ENCODE data around the gene SRPK2. TPM values are rescaled to one million over a fixed set of nuclear protein-coding genes. Genes with fewer than 3 reads are reported as not detected.
"Not testable (repeated sequence)": the region's sequence is repeated elsewhere in the genome, so short reads cannot be mapped to it uniquely, and the experiment has no call there.

Gene SRPK2
- total RNA-seq, 4 donors from 2014 or later, result 41.0 to 87.1 (median 67.1) TPM

GRCh38 chr7:105241198-105241597 is 147.5 kb downstream of the SRPK2 start:
- 92 to 95% methylated on average over 3 of the region's 3 CpGs for WGBS, 2 donors
- TF ChIP-seq POLR2A (IDR thresholded peaks at IDR 0.05) (no peak), CTCF (IDR thresholded peaks at IDR 0.05) (no peak)
- intact Hi-C loops (cut with DNase I; ENCODE audit: low total_unique reads), result no loop called here
- DNase-seq (ENCODE audit: low spot score in 2 of 2), result no peak
- H3K4me3 ChIP-seq (ENCODE audit: low read depth, poor library complexity, severe bottlenecking), result no peak overlapping the region

- no peak for DNase-seq (ENCODE audit: low spot score in 2 of 2)
- H3K4me3 ChIP-seq (ENCODE audit: low read depth, poor library complexity, severe bottlenecking), result no peak overlapping the region
- TF ChIP-seq POLR2A (IDR thresholded peaks at IDR 0.05), result no peak
- no peak for TF ChIP-seq CTCF (IDR thresholded peaks at IDR 0.05)
- WGBS, 2 donors, result 73 to 83% methylated on average over 5 of the region's 5 CpGs
- intact Hi-C loops (cut with DNase I; ENCODE audit: low total_unique reads), result no loop called here
Measured at GRCh38 chr7:105238198-105238765, 150.4 kb downstream of the SRPK2 start.

- H3K4me3 ChIP-seq (ENCODE audit: low read depth, poor library complexity, severe bottlenecking), result no peak overlapping the region
- TF ChIP-seq CTCF (IDR thresholded peaks at IDR 0.05) (no peak), POLR2A (IDR thresholded peaks at IDR 0.05) (no peak)
- 92 to 94% methylated on average over 4 of the region's 4 CpGs for WGBS, 2 donors
- intact Hi-C loops (cut with DNase I; ENCODE audit: low total_unique reads), result no loop called here
- DNase-seq (ENCODE audit: low spot score in 2 of 2), result no peak
Measured at GRCh38 chr7:105234886-105235285, 153.8 kb downstream of the SRPK2 start.

- DNase-seq (ENCODE audit: low spot score in 2 of 2); H3K4me3 ChIP-seq (ENCODE audit: low read depth, poor library complexity, severe bottlenecking); intact Hi-C loops (cut with DNase I; ENCODE audit: low total_unique reads): not testable (repeated sequence)
- WGBS, 2 donors, result 90 to 91% methylated on average over 6 of the region's 6 CpGs
Measured at GRCh38 chr7:105232829-105233291, 155.9 kb downstream of the SRPK2 start.

- no peak overlapping the region for H3K4me3 ChIP-seq (ENCODE audit: low read depth, poor library complexity, severe bottlenecking)
- DNase-seq (ENCODE audit: low spot score in 2 of 2), result no peak
- WGBS, 2 donors, result 39% methylated on average over 3 of the region's 3 CpGs
- intact Hi-C loops (cut with DNase I; ENCODE audit: low total_unique reads), result no loop called here
- no peak for TF ChIP-seq POLR2A (IDR thresholded peaks at IDR 0.05)
- no peak for TF ChIP-seq CTCF (IDR thresholded peaks at IDR 0.05)
Measured at GRCh38 chr7:105230486-105230885, 158.2 kb downstream of the SRPK2 start.

- TF ChIP-seq POLR2A (IDR thresholded peaks at IDR 0.05), result no peak
- TF ChIP-seq CTCF (IDR thresholded peaks at IDR 0.05), result no peak
- intact Hi-C loops (cut with DNase I; ENCODE audit: low total_unique reads), result no loop called here
- WGBS, 2 donors, result 49 to 54% methylated on average over 5 of the region's 5 CpGs
Measured at GRCh38 chr7:105229641-105230040, 159.1 kb downstream of the SRPK2 start.

More at GRCh38 chr7:105229641-105230040, 159.1 kb downstream of the SRPK2 start:
- DNase-seq (ENCODE audit: low spot score in 2 of 2), result no peak
- H3K4me3 ChIP-seq (ENCODE audit: low read depth, poor library complexity, severe bottlenecking), result no peak overlapping the region
